Body of pancreas (tissue), 4 donors: ENCODE results near the gene CCDC134. TPM values are rescaled to one million over a fixed set of nuclear protein-coding genes. Genes with fewer than 3 reads are reported as not detected.

Source experiments
- ATAC-seq: fragments of 150-250 bp; one replicate; pipeline ENCODE4 v1.9.1; 2016
- DNase-seq, 4 donors: peaks; one replicate each; pipeline ENCODE4 v3.0.0-alpha.2; 2019
- H3K27ac ChIP-seq, 4 donors: fragments of 200-600 bp; sonication (generic); 1 replicate in 3 of 4; 2 replicates in 1 of 4; pipeline versions ENCODE4 v1.5.1 to v1.6.1; 2016 to 2019; ENCODE audit warnings: mild to moderate bottlenecking in 1 of 4, mixed read lengths in 1 of 4, moderate library complexity in 1 of 4
- H3K27me3 ChIP-seq, 2 donors: fragments of 200-600 bp; sonication (generic); one replicate each; pipeline ENCODE4 v1.6.0; 2016; ENCODE audit warnings: mild to moderate bottlenecking in 1 of 2
- H3K36me3 ChIP-seq, 2 donors: fragments of 200-600 bp; sonication (generic); replicated peaks in 1 of 2; 2 replicates each; pipeline ENCODE4 v1.5.1; 2016; ENCODE audit warnings: low read depth in 2 of 2; ENCODE audit not compliant: insufficient read depth in 1 of 2
- H3K4me1 ChIP-seq: fragments of 200-600 bp; sonication (generic); one replicate; pipeline ENCODE4 v1.6.0; 2016
- H3K4me3 ChIP-seq, 2 donors: fragments of 200-600 bp; sonication (generic); 1 replicate in 1 of 2; 2 replicates in 1 of 2; pipeline ENCODE4 v1.5.1; 2016 to 2019
- H3K9me3 ChIP-seq, 3 donors: fragments of 200-600 bp; sonication (generic); 1 replicate in 2 of 3; 2 replicates in 1 of 3; pipeline ENCODE4 v1.5.1; 2016
- CTCF ChIP-seq, 7 experiments: fragments of 450-650 bp in 4 of 7; fragments of 200-600 bp in 3 of 7; sonication (generic) in 3 of 7; IDR thresholded peaks; one replicate each; pipeline ENCODE4 v1.5.1; 2016 to 2019; ENCODE audit warnings: antibody characterized with exemption in 7 of 7
- POLR2A ChIP-seq, 3 donors: fragments of 450-650 bp; IDR thresholded peaks; one replicate each; pipeline ENCODE4 v1.6.1; 2016; ENCODE audit warnings: antibody characterized with exemption in 3 of 3, mild to moderate bottlenecking in 2 of 3
- WGBS, 2 donors: methylation state at CpG; one replicate each; pipeline ENCODE4 v1.1.5; 2017; 5-methylcytosine and 5-hydroxymethylcytosine counted together
- intact Hi-C: fragments of 100-400 bp; cut with DNase I; formaldehyde crosslinking; loops from one replicate; pipeline ENCODE4 v1.15.1; 2023
- total RNA-seq, 2 donors: library from RNA; depleted of rRNA; stranded (reverse); fragments of >200 nt; gene quantifications; one replicate each; pipeline ENCODE4 v1.1.0, GENCODE V29; 2016

CCDC134 gene
- total RNA-seq, 2 donors from 2014 or later, result 3.1 to 13.5 TPM

- 91 to 96% methylated on average over 2 of the region's 2 CpGs for WGBS, 2 donors
- Histone ChIP-seq H3K27ac (no peak overlapping the region), H3K9me3 (no peaks in the 10 kb centered on the region), H3K4me3 (no peak overlapping the region), H3K27me3 (no peaks in the 10 kb centered on the region), H3K4me1 (no peaks in the 10 kb centered on the region), H3K36me3 (no peaks in the 10 kb centered on the region)
- ATAC-seq (no peak), DNase-seq (no peak)
- TF ChIP-seq POLR2A (IDR thresholded peaks at IDR 0.05) (no peak), CTCF (IDR thresholded peaks at IDR 0.05) (no peak)
- intact Hi-C loops, result no loop called here
Measured at GRCh38 chr22:41758231-41758630, 42.2 kb upstream of the CCDC134 start.

- ATAC-seq, result no peak
- TF ChIP-seq POLR2A (IDR thresholded peaks at IDR 0.05) (no peak), CTCF (IDR thresholded peaks at IDR 0.05) (peak in 2 of 7 experiments; percentile 2 to 11)
- peak in 1 of 4 donors; percentile 15 for DNase-seq
- Histone ChIP-seq H3K27ac (no peak overlapping the region), H3K9me3 (no peaks in the 10 kb centered on the region), H3K4me3 (no peak overlapping the region), H3K27me3 (no peaks in the 10 kb centered on the region), H3K4me1 (no peaks in the 10 kb centered on the region), H3K36me3 (no peaks in the 10 kb centered on the region)
- intact Hi-C loops, result no loop called here
- 48 to 55% methylated on average over 12 to 14 of the region's 14 CpGs for WGBS, 2 donors
Measured at GRCh38 chr22:41762980-41763779, 37.3 kb upstream of the CCDC134 start.

- ATAC-seq (no peak), DNase-seq (no peak)
- Histone ChIP-seq H3K4me1 (no peaks in the 10 kb centered on the region), H3K27ac (no peak overlapping the region), H3K4me3 (no peak overlapping the region), H3K9me3 (no peaks in the 10 kb centered on the region), H3K36me3 (no peaks in the 10 kb centered on the region), H3K27me3 (no peaks in the 10 kb centered on the region)
- intact Hi-C loops, result no loop called here
- TF ChIP-seq CTCF (IDR thresholded peaks at IDR 0.05), result no peak
- no peak for TF ChIP-seq POLR2A (IDR thresholded peaks at IDR 0.05)
- WGBS, 2 donors, result 39 to 48% methylated on average over 5 of the region's 5 CpGs
Measured at GRCh38 chr22:41766476-41766875, 34.0 kb upstream of the CCDC134 start.

GRCh38 chr22:41768430-41768829 is 32.0 kb upstream of the CCDC134 start:
- WGBS, 2 donors, result 40 to 59% methylated on average over 2 of the region's 2 CpGs
- intact Hi-C loops, result no loop called here
- Histone ChIP-seq H3K36me3 (no peaks in the 10 kb centered on the region), H3K27me3 (no peaks in the 10 kb centered on the region), H3K9me3 (no peaks in the 10 kb centered on the region), H3K4me3 (no peak overlapping the region), H3K4me1 (no peaks in the 10 kb centered on the region), H3K27ac (no peak overlapping the region)
- no peak for ATAC-seq
- DNase-seq, result peak in 1 of 4 donors; percentile 10
- TF ChIP-seq POLR2A (IDR thresholded peaks at IDR 0.05) (no peak), CTCF (IDR thresholded peaks at IDR 0.05) (no peak)
